Vagina (tissue), 2 donors: ENCODE measurements around the gene PVALB. TPM values are rescaled to one million over a fixed set of nuclear protein-coding genes. Genes with fewer than 3 reads are reported as not detected.
"Not testable (repeated sequence)": the region's sequence is repeated elsewhere in the genome, so short reads cannot be mapped to it uniquely, and the experiment has no call there.

Source experiments
- DNase-seq, 2 donors: peaks; one replicate each; pipeline ENCODE4 v3.0.0-alpha.2; 2017; ENCODE audit errors: extremely low spot score in 2 of 2
- H3K27ac ChIP-seq: fragments of 200-600 bp; sonication (generic); one replicate; pipeline ENCODE4 v1.5.1; 2019
- H3K27me3 ChIP-seq: fragments of 200-600 bp; sonication (generic); one replicate; pipeline ENCODE4 v1.5.1; 2019
- H3K36me3 ChIP-seq, 2 donors: fragments of 200-600 bp; sonication (generic); one replicate each; pipeline ENCODE4 v1.5.1; 2017 to 2019
- H3K4me1 ChIP-seq: fragments of 200-600 bp; sonication (generic); one replicate; pipeline ENCODE4 v1.5.1; 2019
- H3K4me3 ChIP-seq, 2 donors: fragments of 200-600 bp; sonication (generic); 1 replicate in 1 of 2; 2 replicates in 1 of 2; pipeline ENCODE4 v1.5.1; 2016 to 2019
- H3K9me3 ChIP-seq: fragments of 200-600 bp; sonication (generic); one replicate; pipeline ENCODE4 v1.5.1; 2019
- POLR2A ChIP-seq, 2 donors: fragments of 450-650 bp; IDR thresholded peaks; one replicate each; pipeline ENCODE4 v1.6.1; 2017; ENCODE audit warnings: antibody characterized with exemption in 2 of 2, mild to moderate bottlenecking in 2 of 2, moderate library complexity in 2 of 2
- POLR2AphosphoS5 ChIP-seq, 2 donors: sonication (generic); formaldehyde crosslinking; IDR thresholded peaks; one replicate each; pipeline ENCODE4 v1.9.0; 2017; ENCODE audit warnings: antibody characterized with exemption in 2 of 2, mild to moderate bottlenecking in 2 of 2, low read depth in 1 of 2; ENCODE audit not compliant: insufficient read depth in 1 of 2
- intact Hi-C: fragments of 100-400 bp; cut with DNase I; formaldehyde crosslinking; loops from one replicate; pipeline ENCODE4 v1.15.1; 2023
- total RNA-seq: library from RNA; depleted of rRNA; stranded (reverse); fragments of >200 nt; gene quantifications from one replicate; pipeline ENCODE4 v1.2.3, GENCODE V29; 2016
- TF ChIP-seq, protein P1 (sequence below), 3 experiments: fragments of 450-650 bp in 2 of 3; fragments of 200-600 bp in 1 of 3; sonication (generic) in 1 of 3; IDR thresholded peaks; one replicate each; pipeline ENCODE4 v1.5.1; 2017 to 2019; ENCODE audit warnings: antibody characterized with exemption in 3 of 3, mild to moderate bottlenecking in 2 of 3, moderate library complexity in 2 of 3

PVALB gene
- total RNA-seq, 1 donor from 2014 or later, result not detected

DNA sequence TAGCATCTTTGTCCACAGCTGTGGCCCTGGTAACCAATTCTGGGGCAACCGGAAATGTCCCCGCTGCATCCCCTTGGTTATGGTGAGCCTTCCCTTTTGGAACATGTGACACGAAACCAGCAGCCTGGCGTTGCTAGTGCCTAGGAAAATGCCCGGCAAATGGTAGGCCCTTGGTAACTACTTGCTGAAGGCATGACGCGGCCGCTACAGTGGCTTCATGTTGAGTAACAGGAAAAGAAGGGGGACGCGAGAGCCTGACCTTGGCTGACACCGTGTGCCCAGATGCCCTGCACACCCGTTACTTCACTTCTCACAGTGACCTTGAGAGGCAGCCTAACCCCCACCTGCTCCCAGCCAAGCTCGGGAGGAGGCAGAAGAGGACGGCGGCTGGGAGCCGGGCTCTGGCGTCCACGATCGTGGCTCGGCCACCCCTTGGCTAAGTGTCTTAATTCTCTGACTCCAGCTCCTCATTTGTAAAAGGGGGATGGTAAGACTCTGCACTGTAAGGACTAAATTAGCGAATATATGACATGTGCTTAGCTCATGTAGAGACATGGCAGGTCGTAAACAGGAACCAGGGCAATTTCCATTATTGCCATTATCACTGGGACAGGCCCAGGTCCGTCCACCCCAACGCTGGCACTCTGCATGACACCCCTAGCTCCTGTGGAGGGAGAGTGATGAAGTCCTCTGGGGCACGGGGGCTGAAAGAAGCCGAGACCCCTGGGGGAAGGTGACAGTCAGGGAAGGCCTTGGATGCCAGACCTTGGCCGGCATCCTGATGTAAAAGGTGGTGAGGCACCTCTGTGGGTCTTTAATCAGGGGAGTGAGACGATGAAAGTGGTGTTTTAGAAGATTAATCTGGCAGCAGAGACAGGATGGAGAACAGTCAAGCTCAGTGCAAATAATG, 59.8 kb downstream of the PVALB start:
- Histone ChIP-seq H3K27ac (no peak overlapping the region), H3K36me3 (no peaks in the 10 kb centered on the region), H3K4me3 (no peak overlapping the region), H3K9me3 (no peaks in the 10 kb centered on the region), H3K4me1 (no peaks in the 10 kb centered on the region), H3K27me3 (no peaks in the 10 kb centered on the region)
- intact Hi-C loops, result no loop called here
- TF ChIP-seq POLR2AphosphoS5 (IDR thresholded peaks at IDR 0.05; ENCODE audit: insufficient read depth in 1 of 2, low read depth in 1 of 2) (no peak), POLR2A (IDR thresholded peaks at IDR 0.05) (no peak)
- TF ChIP-seq, protein P1, sequence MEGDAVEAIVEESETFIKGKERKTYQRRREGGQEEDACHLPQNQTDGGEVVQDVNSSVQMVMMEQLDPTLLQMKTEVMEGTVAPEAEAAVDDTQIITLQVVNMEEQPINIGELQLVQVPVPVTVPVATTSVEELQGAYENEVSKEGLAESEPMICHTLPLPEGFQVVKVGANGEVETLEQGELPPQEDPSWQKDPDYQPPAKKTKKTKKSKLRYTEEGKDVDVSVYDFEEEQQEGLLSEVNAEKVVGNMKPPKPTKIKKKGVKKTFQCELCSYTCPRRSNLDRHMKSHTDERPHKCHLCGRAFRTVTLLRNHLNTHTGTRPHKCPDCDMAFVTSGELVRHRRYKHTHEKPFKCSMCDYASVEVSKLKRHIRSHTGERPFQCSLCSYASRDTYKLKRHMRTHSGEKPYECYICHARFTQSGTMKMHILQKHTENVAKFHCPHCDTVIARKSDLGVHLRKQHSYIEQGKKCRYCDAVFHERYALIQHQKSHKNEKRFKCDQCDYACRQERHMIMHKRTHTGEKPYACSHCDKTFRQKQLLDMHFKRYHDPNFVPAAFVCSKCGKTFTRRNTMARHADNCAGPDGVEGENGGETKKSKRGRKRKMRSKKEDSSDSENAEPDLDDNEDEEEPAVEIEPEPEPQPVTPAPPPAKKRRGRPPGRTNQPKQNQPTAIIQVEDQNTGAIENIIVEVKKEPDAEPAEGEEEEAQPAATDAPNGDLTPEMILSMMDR (IDR thresholded peaks at IDR 0.05), result no peak
- DNase-seq, result peak in 1 of 2 donors; percentile 85

DNA sequence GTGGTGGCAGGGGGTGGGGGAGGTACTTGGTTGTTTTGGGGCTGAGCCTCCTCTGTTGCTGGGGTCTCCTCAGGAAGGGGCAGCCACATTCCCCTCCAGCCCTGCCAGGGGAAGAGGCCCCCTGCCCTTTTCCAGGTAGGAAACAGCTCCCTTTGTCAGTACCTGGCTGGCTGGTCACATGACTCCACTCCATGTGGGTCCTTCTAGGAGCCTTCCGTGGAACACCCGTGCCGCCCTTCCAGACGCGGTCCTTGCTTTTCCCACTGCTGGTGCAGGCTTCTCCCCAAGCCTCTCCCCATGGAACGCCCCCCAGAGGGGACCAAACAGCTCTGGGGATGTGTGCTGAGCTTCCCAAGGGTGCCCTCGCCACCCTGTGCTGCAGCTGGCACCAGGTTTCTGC, 60.8 kb downstream of the PVALB start:
- Histone ChIP-seq H3K9me3 (no peaks in the 10 kb centered on the region), H3K36me3 (no peaks in the 10 kb centered on the region), H3K27me3 (no peaks in the 10 kb centered on the region), H3K27ac (no peak overlapping the region), H3K4me3 (no peak overlapping the region), H3K4me1 (no peaks in the 10 kb centered on the region)
- intact Hi-C loops, result no loop called here
- DNase-seq, result peak in 1 of 2 donors; percentile 84
- no peak for TF ChIP-seq POLR2A (IDR thresholded peaks at IDR 0.05)
- TF ChIP-seq, protein P1 (IDR thresholded peaks at IDR 0.05), result no peak
- no peak for TF ChIP-seq POLR2AphosphoS5 (IDR thresholded peaks at IDR 0.05; ENCODE audit: insufficient read depth in 1 of 2, low read depth in 1 of 2)

DNA sequence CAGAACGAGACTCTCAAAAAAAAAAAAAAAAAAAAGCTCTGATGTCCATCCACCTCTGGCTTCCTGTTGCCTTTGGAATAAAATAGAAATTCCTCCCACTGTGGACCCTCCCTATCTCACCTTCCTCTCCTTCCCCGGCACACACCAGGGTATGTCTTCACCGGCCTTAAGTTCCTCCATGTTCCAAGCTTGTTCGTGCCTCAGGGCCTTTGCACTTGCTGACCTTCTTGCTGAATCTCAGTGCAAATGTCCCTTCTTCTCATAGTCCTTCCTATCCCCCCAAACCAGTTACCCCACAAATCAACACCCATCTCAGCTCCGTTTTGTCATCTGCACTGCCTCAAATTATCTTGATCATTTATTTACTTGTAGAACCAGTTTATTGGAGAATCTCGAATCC, 61.5 kb downstream of the PVALB start:
- Histone ChIP-seq H3K27me3 (no peaks in the 10 kb centered on the region), H3K4me1 (no peaks in the 10 kb centered on the region), H3K9me3 (no peaks in the 10 kb centered on the region), H3K4me3 (no peak overlapping the region), H3K36me3 (no peaks in the 10 kb centered on the region), H3K27ac (no peak overlapping the region)
- TF ChIP-seq POLR2A (IDR thresholded peaks at IDR 0.05) (no peak), POLR2AphosphoS5 (IDR thresholded peaks at IDR 0.05; ENCODE audit: insufficient read depth in 1 of 2, low read depth in 1 of 2) (no peak)
- TF ChIP-seq, protein P1 (IDR thresholded peaks at IDR 0.05), result no peak
- DNase-seq, result peak in 1 of 2 donors; percentile 58
- intact Hi-C loops, result no loop called here

DNA sequence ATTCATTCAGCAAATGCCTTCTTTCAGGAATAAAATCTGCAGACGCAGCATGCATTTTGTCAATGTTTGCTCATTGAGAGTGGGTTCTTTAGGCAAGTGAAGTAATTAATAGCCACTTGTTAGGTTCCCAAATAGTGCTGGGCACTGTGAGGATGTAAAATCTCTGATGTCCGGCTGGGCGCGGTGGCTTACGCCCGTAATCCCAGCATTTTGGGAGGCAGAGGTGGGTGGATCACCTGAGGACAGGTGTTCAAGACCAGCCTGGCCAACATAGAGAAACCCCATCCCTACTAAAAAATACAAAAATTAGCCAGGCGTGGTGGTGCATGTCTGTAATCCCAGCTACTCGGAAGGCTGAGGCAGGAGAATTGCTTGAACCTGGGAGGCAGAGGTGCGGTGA, 62.0 kb downstream of the PVALB start:
- H3K27ac ChIP-seq, H3K36me3 ChIP-seq, H3K4me3 ChIP-seq, H3K9me3 ChIP-seq, H3K4me1 ChIP-seq, H3K27me3 ChIP-seq, intact Hi-C loops, DNase-seq: not testable (repeated sequence)

DNA sequence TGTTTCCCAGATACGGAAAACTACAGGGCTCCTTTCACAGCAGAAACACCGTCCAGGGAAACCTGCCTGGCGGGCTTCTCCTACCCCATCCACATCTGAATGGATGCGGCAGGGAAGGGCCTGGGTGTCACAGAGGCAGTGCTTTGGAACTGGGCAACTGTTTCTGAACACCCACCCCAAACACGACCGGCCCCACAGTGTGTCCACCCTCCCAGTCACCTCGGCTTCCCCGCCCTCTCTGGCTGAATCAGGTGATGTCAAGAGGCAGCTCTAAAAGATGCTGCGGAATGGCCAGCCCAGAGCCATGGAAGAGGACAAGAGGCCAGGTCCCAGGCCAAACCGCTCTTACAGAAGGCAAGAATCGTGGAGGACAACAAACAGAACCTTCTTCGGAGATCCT, 62.9 kb downstream of the PVALB start:
- Histone ChIP-seq H3K27me3 (no peaks in the 10 kb centered on the region), H3K9me3 (no peaks in the 10 kb centered on the region), H3K4me3 (no peak overlapping the region), H3K36me3 (no peaks in the 10 kb centered on the region), H3K4me1 (no peaks in the 10 kb centered on the region), H3K27ac (no peak overlapping the region)
- intact Hi-C loops, result no loop called here
- DNase-seq, result no peak
- TF ChIP-seq POLR2AphosphoS5 (IDR thresholded peaks at IDR 0.05; ENCODE audit: insufficient read depth in 1 of 2, low read depth in 1 of 2) (no peak), POLR2A (IDR thresholded peaks at IDR 0.05) (no peak)
- TF ChIP-seq, protein P1 (IDR thresholded peaks at IDR 0.05), result no peak
